RCC 7860 (cell line): ENCODE measurements around the gene RABGGTA.
A peak's percentile ranks its signal among the peaks of the same experiment; 100 is the strongest.
"Not testable (repeated sequence)": the region's sequence is repeated elsewhere in the genome, so short reads cannot be mapped to it uniquely, and the experiment has no call there.

Experiments used
- DNase-seq: peaks from one replicate; pipeline ENCODE4 v3.0.0-alpha.2; 2015; ENCODE audit warnings: low spot score
- FAIRE-seq: peaks from 2 replicates; lab custom pipeline; 2012; peaks lifted over from hg19 to GRCh38; lab: Jason Lieb, UNC

The RABGGTA gene

DNA sequence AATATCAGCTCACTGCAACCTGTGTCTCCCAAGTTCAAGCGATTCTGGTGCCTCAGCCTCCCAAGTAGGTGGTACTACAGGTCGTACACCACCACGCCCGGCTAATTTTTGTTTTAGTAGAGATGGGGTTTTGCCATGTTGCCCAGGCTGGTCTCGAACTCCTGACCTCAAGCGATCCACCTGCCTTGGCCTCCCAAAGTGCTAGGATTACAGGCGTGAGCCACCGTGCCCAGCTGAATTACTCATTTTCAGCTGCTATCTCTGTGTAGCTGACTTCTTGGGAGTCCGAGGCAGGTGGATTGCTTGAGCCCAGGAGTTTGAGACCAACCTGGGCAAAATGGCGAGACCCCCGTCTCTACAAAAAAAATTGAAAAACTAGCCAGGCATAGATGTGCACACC lies 26.0 kb downstream of the RABGGTA start:
- not testable (repeated sequence) for FAIRE-seq, DNase-seq

DNA sequence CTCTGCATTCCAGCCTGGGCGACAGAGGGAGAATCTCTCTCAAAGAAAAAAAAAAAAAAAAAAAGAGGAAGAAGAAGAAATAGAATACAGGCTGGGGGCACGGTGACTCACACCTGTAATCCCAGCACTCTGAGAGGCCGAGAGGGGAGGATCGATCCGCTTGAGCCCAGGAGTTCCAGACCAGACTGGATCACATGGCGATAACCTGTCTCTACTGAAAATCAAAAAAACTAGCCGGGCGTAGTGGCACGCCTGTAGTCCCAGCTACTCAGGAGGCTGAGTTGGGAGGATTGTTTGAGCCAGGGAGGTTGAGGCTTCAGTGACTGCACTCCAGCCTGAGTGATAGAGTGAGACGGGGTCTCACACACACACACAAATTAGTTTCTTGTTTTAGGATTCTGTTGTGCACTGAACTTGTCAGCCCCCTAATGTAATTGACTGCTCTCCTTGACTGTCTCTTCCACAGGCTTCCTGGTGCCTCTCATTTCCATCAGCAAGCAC lies 28.0 kb downstream of the RABGGTA start:
- no peak for DNase-seq

GRCh38 chr14:24241829-24242443 lies 29.5 kb downstream of the RABGGTA start:
- DNase-seq (peak; percentile 77), FAIRE-seq (no peak)

More for the DNA sequence above, 28.0 kb downstream of the RABGGTA start:
- no peak for FAIRE-seq

DNA sequence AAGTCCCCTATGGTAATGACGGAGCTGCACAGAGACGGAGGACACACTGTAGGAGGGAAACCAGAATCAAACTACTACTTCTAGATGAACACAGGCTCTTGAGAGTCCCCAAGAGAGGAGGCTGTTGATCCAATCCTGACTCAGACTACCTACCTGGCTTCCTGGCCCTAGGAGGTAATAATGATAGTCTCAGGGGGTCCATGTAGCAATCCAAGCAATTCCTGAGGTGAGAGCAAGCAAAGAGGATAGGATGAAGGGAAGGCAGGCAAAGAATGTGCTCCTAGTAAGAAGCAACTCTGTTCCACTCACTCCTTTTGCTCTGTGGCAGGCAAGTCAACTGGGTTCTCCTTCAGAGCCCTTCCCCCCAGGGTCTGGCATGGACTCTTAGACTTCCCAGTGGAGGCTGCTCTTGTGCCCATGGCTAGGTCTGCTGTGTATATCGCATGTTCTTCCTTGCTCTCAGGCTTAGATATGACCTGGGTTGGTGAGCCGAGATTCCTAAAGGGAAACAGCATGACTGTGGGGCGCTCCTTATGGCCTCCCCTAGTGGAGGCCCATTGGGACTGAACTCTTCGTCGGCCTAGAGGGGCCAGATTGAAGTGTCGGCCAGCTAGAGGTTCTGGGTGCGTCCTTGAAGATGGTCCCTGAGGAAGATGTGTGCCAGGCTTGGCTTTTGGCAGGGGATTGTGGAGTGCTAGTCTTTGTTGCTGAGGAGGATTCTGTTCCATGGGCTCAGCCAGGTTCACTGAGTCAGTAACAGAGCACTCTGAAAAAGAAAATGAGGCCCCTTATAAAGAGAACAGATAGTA lies 31.1 kb downstream of the RABGGTA start:
- FAIRE-seq: no peak
- DNase-seq: no peak

GRCh38 chr14:24238527-24239037 lies 32.8 kb downstream of the RABGGTA start:
- DNase-seq (no peak), FAIRE-seq (no peak)

- FAIRE-seq: no peak
- DNase-seq: no peak
Observed at GRCh38 chr14:24238123-24238522, 33.3 kb downstream of the RABGGTA start.

- DNase-seq (no peak), FAIRE-seq (no peak)
Observed at GRCh38 chr14:24237463-24237955, 33.9 kb downstream of the RABGGTA start.

GRCh38 chr14:24236689-24237462 lies 34.5 kb downstream of the RABGGTA start:
- FAIRE-seq: no peak
- no peak for DNase-seq

GRCh38 chr14:24235804-24236688 lies 35.4 kb downstream of the RABGGTA start:
- no peak for FAIRE-seq
- DNase-seq: no peak

- DNase-seq (no peak), FAIRE-seq (no peak)
Observed at GRCh38 chr14:24234095-24235005, 37.0 kb downstream of the RABGGTA start.

GRCh38 chr14:24233538-24233866 lies 37.9 kb downstream of the RABGGTA start:
- FAIRE-seq: no peak
- DNase-seq: no peak

DNA sequence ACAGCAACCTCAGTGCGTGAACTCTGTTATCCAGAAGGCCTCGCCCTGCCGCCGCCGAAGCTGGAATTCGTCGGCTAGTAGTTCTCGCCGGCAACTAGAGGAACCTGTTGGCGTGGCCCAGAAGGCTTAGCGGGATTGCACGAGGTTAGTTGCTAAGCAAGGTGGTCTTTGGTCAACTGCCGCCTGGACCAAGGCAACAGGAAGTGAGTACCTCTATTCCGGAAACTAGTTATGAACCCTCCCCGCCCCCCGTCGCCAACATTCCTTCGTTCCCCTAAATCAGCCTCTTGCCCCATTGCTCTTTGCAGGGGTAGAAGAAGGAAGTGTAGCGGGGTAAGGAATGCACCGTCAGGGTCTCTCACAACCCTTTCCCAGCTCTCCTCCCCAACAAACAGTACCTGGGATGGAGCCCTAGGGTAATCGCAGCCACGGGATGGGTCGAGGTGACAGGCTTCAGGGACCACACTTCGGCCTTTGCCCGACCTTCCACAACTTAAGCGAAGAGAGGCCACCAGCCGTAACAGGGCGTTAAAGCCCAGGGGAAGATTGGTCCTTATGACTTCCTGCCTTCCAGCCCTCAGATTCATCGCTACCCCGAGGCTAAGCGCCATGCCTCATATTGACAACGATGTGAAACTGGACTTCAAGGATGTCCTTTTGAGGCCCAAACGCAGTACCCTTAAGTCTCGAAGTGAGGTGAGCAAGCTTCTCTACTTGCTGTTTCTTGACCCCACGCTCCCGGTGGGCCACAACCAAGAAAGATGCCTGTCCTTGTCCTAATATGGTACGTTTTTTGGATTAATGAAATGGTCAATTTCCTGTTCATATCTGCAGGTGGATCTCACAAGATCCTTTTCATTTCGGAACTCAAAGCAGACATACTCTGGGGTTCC lies 38.5 kb downstream of the RABGGTA start, which contains the start of gene GMPR2:
Gene GMPR2, plus strand, starts transcription at position 285 of the 893 bp plus-strand sequence. Its CDS starts 325 bp downstream, at position 610.
- FAIRE-seq (no peak), DNase-seq (no peak)

DNA sequence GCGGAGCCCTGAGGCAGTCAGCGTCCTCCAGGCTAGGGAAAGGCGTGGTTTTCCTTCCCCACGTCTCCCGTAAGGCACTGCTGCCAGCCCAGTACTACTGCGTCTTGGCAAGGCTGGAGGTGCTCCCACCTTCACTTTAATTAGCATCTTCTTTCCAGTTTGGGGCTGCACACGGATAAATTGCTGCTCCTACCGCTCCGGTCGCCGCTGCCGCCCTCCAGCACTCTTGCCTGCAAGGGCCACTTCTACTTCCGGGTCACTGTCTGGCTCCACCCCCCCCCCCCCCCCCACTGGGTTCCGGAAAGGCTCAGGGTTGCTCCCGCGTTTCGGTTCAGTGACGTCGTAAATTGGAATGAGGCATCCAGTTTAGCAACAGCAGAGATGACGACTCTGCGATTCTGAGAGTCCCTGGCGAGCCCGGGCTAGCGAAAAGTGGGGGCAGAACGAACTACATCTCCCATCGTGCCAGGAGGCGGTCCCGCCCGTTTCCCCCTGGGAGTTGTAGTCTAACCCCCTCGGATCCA lies 39.2 kb downstream of the RABGGTA start, which contains the start of gene NEDD8:
Gene NEDD8, minus strand, starts transcription at position 247 of the 524 bp plus-strand sequence. Its CDS starts 100 bp downstream, at position 147.
- no peak for FAIRE-seq
- DNase-seq: peak; percentile 83

DNA sequence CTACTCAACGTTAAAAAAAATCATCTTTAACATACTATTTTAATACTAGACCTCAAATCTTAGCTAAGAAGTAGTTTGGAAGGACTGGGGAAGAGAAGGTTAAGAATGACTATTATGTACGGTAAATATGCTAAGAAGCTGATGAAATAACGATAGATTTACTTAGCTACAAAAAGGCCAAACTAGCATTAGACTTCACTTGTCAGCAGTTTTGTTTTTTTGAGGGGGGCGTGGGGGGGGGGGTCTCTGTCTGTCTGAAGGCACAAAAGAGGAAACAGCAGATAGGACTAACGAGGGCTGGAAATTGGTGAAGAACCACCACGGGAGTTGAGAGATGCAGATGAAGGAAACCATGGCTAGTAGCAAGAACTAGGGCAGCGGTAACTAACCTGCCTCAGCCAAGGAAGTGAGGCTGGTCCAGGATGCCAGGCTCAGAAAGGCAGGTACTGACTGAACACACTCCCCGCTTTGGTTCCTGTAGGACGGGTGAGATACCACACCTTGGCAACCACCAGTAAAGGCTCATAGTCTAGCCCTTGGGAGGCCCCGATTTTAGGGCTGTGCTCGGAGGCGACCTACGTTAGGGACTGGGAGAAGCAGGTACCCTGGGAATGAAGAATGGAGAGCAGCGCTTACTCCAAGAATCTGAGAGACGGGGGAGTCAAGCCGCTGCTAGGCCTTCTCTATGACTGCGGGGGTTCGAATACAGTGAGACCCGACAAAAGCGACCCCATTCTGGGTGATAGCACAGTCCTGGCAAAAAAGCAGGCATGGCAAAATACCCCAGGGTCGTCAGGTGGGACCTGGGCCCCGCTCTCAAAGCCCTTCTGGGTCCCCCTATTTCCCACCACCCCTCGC lies 39.9 kb downstream of the RABGGTA start:
- no peak for FAIRE-seq
- no peak for DNase-seq

DNA sequence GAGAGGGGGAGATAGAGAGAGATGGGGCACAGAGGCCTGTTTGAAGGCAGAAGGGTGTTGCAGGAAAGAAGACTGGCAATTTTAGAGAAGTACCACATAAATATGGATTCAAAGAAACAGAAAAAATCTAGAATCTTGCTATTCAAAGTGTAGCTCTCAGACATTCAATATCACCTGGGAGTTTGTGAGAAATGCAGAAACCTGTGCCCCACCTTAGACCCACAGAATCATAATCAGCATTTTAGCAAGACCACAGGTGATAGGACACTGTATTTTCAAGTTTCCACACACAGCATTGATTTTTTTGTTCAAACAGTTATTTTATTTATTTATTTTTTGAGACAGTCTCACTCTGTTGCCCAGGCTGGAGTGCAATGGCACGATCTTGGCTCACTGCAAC lies 42.5 kb downstream of the RABGGTA start:
- DNase-seq (no peak), FAIRE-seq (no peak)

- FAIRE-seq: no peak
- no peak for DNase-seq
Observed at GRCh38 chr14:24226473-24226872, 44.9 kb downstream of the RABGGTA start.

DNA sequence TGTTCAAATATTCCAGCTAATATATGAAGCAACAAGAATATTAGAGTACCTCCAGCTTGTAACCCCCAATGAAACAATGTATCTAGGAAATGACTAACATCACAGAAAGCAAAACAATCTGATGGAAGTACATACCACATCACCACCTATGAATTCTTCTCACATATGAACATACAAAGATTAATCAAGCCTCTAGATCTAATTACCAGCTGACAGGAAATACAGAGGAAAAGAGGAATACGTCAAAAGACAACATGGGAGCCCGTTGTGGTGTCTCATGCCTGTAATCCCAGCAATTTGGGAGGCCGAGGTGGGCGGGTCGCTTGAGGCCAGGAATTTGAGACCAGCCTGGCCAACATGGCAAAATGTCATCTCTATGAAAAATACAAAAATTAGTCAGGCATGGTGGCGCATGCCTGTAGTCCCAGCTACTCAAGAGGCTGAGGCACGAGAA lies 46.8 kb downstream of the RABGGTA start:
- FAIRE-seq: no peak

More for the DNA sequence above, 46.8 kb downstream of the RABGGTA start:
- no peak for DNase-seq
